Endothelial cell of umbilical vein (primary cell): ENCODE data around the gene CCDC117. TPM values are rescaled to one million over a fixed set of nuclear protein-coding genes. Genes with fewer than 3 reads are reported as not detected.

Experiments used
- BruUV-seq: library from RNA; stranded (reverse); fragments of 400-500 nt; replicated peaks from 2 replicates; lab custom pipeline; 2021; lab: Mats Ljungman, UMichigan
- CTCF ChIA-PET: fragments of 300-600, 350-600 bp; sonication (Branson Sonifier 250); formaldehyde crosslinking; loops from one replicate; lab custom pipeline; 2021; ENCODE audit warnings: antibody characterized with exemption, inconsistent platforms; lab: Charles Lee
- POLR2A ChIA-PET: fragments of 300-600, 350-600 bp; sonication (Branson Sonifier 250); formaldehyde crosslinking; loops from one replicate; lab custom pipeline; 2021; ENCODE audit warnings: antibody characterized with exemption, inconsistent platforms; lab: Charles Lee
- DNase-seq: peaks from one replicate; pipeline ENCODE4 v3.0.0-alpha.2; 2011; ENCODE audit warnings: low read depth, low spot score
- FAIRE-seq: peaks from 2 replicates; lab custom pipeline; 2011; peaks lifted over from hg19 to GRCh38; lab: Jason Lieb, UNC
- H2AFZ ChIP-seq: 2 replicates; pipeline ENCODE4 v1.6.0; 2012; ENCODE audit warnings: low read depth, low read length, control low read depth, inconsistent platforms
- H3K27ac ChIP-seq: 2 replicates; pipeline ENCODE4 v1.5.1; 2011; ENCODE audit warnings: low read depth, mild to moderate bottlenecking, control low read depth, low read length, moderate library complexity; ENCODE audit not compliant: insufficient read depth
- H3K27me3 ChIP-seq, 2 experiments: 2 replicates each; pipeline versions ENCODE4 v1.6.0 to v1.6.1; 2011; ENCODE audit warnings: low read length in 2 of 2, mixed read lengths in 1 of 2; ENCODE audit not compliant: control insufficient read depth in 2 of 2, insufficient read depth in 2 of 2
- H3K36me3 ChIP-seq, 2 experiments: 2 replicates in 1 of 2; 3 replicates in 1 of 2; pipeline ENCODE4 v1.5.1; 2011; ENCODE audit warnings: low read length in 2 of 2, mild to moderate bottlenecking in 1 of 2, moderate library complexity in 1 of 2; ENCODE audit not compliant: control insufficient read depth in 2 of 2, insufficient read depth in 2 of 2; ENCODE audit errors: extremely low read depth in 1 of 2
- H3K4me1 ChIP-seq: 3 replicates; pipeline ENCODE4 v1.5.1; 2011; ENCODE audit warnings: mild to moderate bottlenecking, low read length; ENCODE audit not compliant: control insufficient read depth, insufficient read depth; ENCODE audit errors: extremely low read depth
- H3K4me2 ChIP-seq: 2 replicates; pipeline ENCODE4 v1.6.1; 2011; ENCODE audit warnings: low read length, control low read depth, mixed read lengths; ENCODE audit not compliant: insufficient read depth
- H3K4me3 ChIP-seq, 3 experiments: fragments of 200-600 bp in 1 of 3; sonication (generic), shearing (Covaris generic) in 1 of 3; replicated peaks in 1 of 3; 2 replicates each; pipeline ENCODE4 v1.5.1; 2011 to 2016; ENCODE audit warnings: control low read depth in 3 of 3, low read length in 3 of 3, mild to moderate bottlenecking in 2 of 3, inconsistent platforms in 1 of 3, low read depth in 1 of 3, moderate library complexity in 1 of 3; ENCODE audit not compliant: insufficient read depth in 1 of 3
- H3K79me2 ChIP-seq: 2 replicates; pipeline ENCODE4 v1.6.0; 2012; ENCODE audit warnings: low read length, inconsistent platforms; ENCODE audit not compliant: control insufficient read depth, insufficient read depth
- H3K9ac ChIP-seq: replicated peaks from 2 replicates; pipeline ENCODE3; 2011; ENCODE audit warnings: low read length, control low read depth; ENCODE audit not compliant: insufficient read depth; ENCODE audit errors: extremely low read depth
- H3K9me1 ChIP-seq: replicated peaks from 3 replicates; pipeline ENCODE4 v1.6.0; 2011; ENCODE audit warnings: mild to moderate bottlenecking, low read length; ENCODE audit not compliant: control insufficient read depth, insufficient read depth; ENCODE audit errors: extremely low read depth
- H3K9me3 ChIP-seq: replicated peaks from 2 replicates; pipeline ENCODE4 v1.5.1; 2012; ENCODE audit warnings: low read length, inconsistent platforms; ENCODE audit not compliant: control insufficient read depth, insufficient read depth
- H4K20me1 ChIP-seq: replicated peaks from 2 replicates; pipeline ENCODE3; 2011; ENCODE audit warnings: mild to moderate bottlenecking, low read length; ENCODE audit not compliant: control insufficient read depth, insufficient read depth; ENCODE audit errors: extremely low read depth
- CTCF ChIP-seq, 2 donors: IDR thresholded peaks; 1 replicate in 1 of 2; 2 replicates in 1 of 2; pipeline ENCODE4 v1.5.1; 2011; ENCODE audit warnings: low read length in 2 of 2, mild to moderate bottlenecking in 2 of 2, moderate library complexity in 2 of 2, control low read depth in 1 of 2, inconsistent platforms in 1 of 2, low read depth in 1 of 2; ENCODE audit not compliant: insufficient read depth in 1 of 2; ENCODE audit errors: extremely low read depth in 1 of 2
- EZH2 ChIP-seq: IDR thresholded peaks from 2 replicates; pipeline ENCODE4 v1.6.1; 2012; ENCODE audit warnings: borderline replicate concordance, low read depth, mild to moderate bottlenecking, moderate library complexity, low read length, inconsistent platforms; ENCODE audit not compliant: severe bottlenecking
- FOS ChIP-seq: IDR thresholded peaks from 2 replicates; pipeline ENCODE4 v1.6.1; 2011; ENCODE audit warnings: mild to moderate bottlenecking, low read length, moderate library complexity, borderline replicate concordance; ENCODE audit not compliant: insufficient read depth
- GATA2 ChIP-seq: IDR thresholded peaks from 2 replicates; pipeline ENCODE4 v1.7.0; 2011; ENCODE audit warnings: low read depth, mild to moderate bottlenecking, moderate library complexity, mixed read lengths, low read length; ENCODE audit not compliant: insufficient read length, insufficient read depth
- JUN ChIP-seq: IDR thresholded peaks from 2 replicates; pipeline ENCODE4 v1.6.1; 2011; ENCODE audit warnings: borderline replicate concordance, low read depth; ENCODE audit not compliant: insufficient read length, insufficient read depth
- MYC ChIP-seq: IDR thresholded peaks from one replicate; pipeline ENCODE4 v1.6.1; 2011; ENCODE audit warnings: mild to moderate bottlenecking, low read depth, low read length
- POLR2A ChIP-seq: IDR thresholded peaks from 2 replicates; pipeline ENCODE4 v1.6.1; 2012; ENCODE audit warnings: low read depth, mild to moderate bottlenecking, control low read depth, low read length
- POLR2AphosphoS5 ChIP-seq: IDR thresholded peaks from 2 replicates; pipeline ENCODE4 v1.6.1; 2012; ENCODE audit warnings: low read depth, mild to moderate bottlenecking, control low read depth, low read length, moderate library complexity; ENCODE audit not compliant: insufficient read depth
- dilution Hi-C: fragments of 300-500 bp; cut with MboI; formaldehyde crosslinking; loops from one replicate; pipeline ENCODE4 v1.15.0; 2019; ENCODE audit warnings: low sequenced_read_pairs; ENCODE audit not compliant: extremely low pct_ligation_motif_present
- intact Hi-C: fragments of 100-400 bp; cut with micrococcal nuclease; formaldehyde crosslinking; loops from one replicate; pipeline ENCODE4 v1.10.0; 2022
- polyA plus RNA-seq, 4 experiments: library from polyadenylated mRNA; depleted of rRNA in 3 of 4; stranded (reverse) in 3 of 4; unstranded in 1 of 4; fragments of >200 nt; gene quantifications; 2 replicates each; pipeline versions ENCODE4 v1.2.1 to v1.2.3, GENCODE V29; 2011 to 2012; ENCODE audit warnings: missing spikeins in 1 of 4
- total RNA-seq: library from RNA; stranded (reverse); gene quantifications from 2 replicates; pipeline ENCODE4 v1.2.3, GENCODE V29; 2021
- TF ChIP-seq, protein P1 (sequence below): IDR thresholded peaks from 2 replicates; pipeline ENCODE4 v1.6.1; 2011; ENCODE audit not compliant: insufficient read depth, insufficient read length

The CCDC117 gene
- total and polyA plus RNA-seq, 2 donors (not counting 3 experiments of a cell fraction or from before 2014, with no cell fraction given) = 5.5 to 23.3 TPM

- BruUV-seq = no TSS peak
- intact Hi-C loops = no loop called here
- TF ChIP-seq FOS (no peak), POLR2A (no peak), JUN (no peak), EZH2 (no peak), GATA2 (no peak), POLR2AphosphoS5 (no peak), MYC (no peak), CTCF (IDR thresholded peaks at IDR 0.05; ENCODE audit: extremely low read depth in 1 of 2, insufficient read depth in 1 of 2, low read depth in 1 of 2, low read length in 2 of 2) (no peak)
- TF ChIP-seq, protein P1, sequence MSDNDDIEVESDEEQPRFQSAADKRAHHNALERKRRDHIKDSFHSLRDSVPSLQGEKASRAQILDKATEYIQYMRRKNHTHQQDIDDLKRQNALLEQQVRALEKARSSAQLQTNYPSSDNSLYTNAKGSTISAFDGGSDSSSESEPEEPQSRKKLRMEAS = no peak
- CTCF ChIA-PET = interaction anchor here (1.4 to 3.6 kb wide), 3 partner anchors 10 to 214 kb away, joined by 3 to 13 read pairs (median 13); no protein-coding TSS in a partner anchor
- Histone ChIP-seq H3K4me1 (peaks cover 10% of the 10 kb centered on the region), H3K4me3 (no peak overlapping the region), H3K36me3 (no peaks in the 10 kb centered on the region), H2AFZ (no peak overlapping the region), H3K27ac (no peak overlapping the region), H4K20me1 (no peaks in the 10 kb centered on the region), H3K9me3 (no peaks in the 10 kb centered on the region), H3K79me2 (no peaks in the 10 kb centered on the region), H3K4me2 (no peak overlapping the region), H3K27me3 (no peaks in the 10 kb centered on the region), H3K9me1 (no peaks in the 10 kb centered on the region), H3K9ac (no peak overlapping the region)
- FAIRE-seq = no peak
- DNase-seq = no peak
- dilution Hi-C loops = no loop called here
- POLR2A ChIA-PET = no interaction called here
These were observed 41.5 kb downstream of the CCDC117 start for GRCh38 chr22:28813772-28814518.
